GM08714 (cell line): ENCODE results near the gene AOPEP.
"Not testable (repeated sequence)": the region's sequence is repeated elsewhere in the genome, so short reads cannot be mapped to it uniquely, and the experiment has no call there.

Source experiments
- H3K4me3 ChIP-seq: fragments of 200-500 bp; sonication (Bioruptor generic); 2 replicates; pipeline ENCODE4 v1.5.1; 2014; ENCODE audit warnings: mild to moderate bottlenecking, low read length, inconsistent platforms
- ZNF274 ChIP-seq: IDR thresholded peaks from 2 replicates; pipeline ENCODE4 v1.6.1; 2012; ENCODE audit warnings: mild to moderate bottlenecking, low read depth, low read length

Gene AOPEP

DNA sequence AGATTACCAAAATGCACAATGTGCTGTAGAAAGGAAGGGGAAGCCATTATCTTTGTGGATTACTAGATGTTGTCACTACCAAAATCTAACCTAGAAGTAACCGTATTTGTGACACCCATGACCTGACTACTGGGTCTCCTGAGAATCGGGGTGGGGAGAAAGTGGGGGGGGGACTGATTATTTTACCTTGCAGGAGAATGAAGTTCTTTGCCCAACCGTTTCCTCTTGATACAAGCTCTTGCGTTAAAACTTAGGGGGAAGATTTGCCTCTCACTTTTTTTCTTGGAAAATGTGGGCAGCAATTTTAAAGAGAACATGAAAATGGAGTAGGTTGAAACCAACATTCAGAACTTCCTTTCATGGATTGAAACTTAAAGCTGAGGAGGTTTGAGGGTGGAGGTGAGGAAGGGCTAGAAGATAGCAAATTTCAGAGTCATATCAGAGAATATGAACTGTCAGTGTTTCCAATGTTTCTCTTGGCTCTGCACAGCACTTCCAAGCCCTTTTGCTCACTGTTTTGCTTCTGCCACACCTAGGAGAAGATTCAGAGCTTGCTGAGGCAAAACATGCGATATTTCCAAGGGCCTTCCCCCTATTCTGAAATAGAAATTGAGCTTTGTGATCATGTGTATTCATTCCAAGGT is 280.8 kb downstream of the AOPEP start:
- no peak overlapping the region for H3K4me3 ChIP-seq
- no peak for TF ChIP-seq ZNF274

DNA sequence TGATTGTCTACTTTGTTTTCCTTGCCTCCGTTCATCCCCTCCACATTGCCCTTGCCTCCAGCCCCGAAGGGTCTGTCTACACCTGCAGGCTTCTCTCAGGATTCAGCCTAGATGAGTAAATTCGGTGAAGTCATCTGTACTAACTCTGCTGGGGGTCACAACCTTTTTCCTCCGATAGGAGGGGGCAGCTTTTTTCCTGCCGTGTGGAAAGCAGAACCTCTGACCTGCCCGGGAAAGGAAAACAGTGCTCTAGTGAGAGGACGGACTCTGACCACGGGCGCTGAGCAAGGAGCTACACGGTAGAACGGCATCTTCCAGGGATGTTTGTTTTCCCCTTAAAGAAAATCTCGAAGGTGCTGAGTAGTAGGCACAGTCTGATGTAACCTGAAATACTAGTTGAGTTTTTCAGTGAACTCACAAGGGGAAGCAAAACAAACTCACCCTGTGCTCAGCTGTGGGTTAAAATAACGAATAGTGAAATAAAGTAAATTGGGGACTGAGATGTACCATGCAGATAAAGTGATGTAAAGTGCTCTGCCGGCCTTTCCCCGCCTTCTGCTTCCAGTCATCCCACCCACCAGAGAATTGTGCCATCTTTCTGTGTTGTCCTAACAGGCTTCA is 281.8 kb downstream of the AOPEP start:
- TF ChIP-seq ZNF274 = no peak
- no peak overlapping the region for H3K4me3 ChIP-seq

DNA sequence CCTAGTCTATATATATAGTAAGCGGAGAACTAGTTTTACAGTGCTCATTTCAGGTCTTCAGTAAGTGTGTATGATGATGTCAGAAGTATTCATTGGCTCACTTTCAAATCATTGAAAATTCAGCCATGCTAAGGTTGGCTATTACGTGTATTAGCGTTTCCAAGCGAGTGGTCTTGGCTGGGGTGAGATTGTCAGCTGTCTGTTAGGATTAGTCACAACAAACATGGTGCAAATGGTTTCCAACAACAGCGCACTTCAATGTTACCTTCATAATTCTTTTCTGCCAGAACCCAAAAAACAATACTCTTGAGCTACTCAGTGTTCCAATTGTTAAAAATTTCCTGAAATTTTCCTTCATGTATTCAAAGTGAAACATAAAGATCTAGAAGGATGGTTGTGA is 283.0 kb downstream of the AOPEP start:
- H3K4me3 ChIP-seq = no peak overlapping the region
- no peak for TF ChIP-seq ZNF274

DNA sequence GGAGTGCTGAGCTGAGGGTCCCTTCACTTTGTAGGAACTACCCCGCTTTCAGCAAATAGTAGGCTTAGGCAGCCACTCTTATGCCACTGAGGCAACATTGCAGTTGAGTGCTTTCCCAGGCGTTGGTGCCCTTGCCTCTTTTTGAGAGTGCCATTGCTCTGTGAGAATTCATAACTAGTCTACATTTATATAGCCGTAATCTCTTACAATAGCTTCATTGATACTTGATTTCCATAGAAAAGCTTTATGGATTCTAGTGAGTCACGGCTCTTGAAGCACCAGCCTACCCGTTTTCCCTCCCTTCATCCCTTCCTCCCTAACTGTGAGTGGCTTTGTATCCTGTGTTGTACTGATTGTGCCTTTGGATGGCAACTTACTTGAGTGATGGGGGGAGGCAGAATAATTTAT is 283.9 kb downstream of the AOPEP start:
- H3K4me3 ChIP-seq = no peak overlapping the region
- TF ChIP-seq ZNF274 = no peak

DNA sequence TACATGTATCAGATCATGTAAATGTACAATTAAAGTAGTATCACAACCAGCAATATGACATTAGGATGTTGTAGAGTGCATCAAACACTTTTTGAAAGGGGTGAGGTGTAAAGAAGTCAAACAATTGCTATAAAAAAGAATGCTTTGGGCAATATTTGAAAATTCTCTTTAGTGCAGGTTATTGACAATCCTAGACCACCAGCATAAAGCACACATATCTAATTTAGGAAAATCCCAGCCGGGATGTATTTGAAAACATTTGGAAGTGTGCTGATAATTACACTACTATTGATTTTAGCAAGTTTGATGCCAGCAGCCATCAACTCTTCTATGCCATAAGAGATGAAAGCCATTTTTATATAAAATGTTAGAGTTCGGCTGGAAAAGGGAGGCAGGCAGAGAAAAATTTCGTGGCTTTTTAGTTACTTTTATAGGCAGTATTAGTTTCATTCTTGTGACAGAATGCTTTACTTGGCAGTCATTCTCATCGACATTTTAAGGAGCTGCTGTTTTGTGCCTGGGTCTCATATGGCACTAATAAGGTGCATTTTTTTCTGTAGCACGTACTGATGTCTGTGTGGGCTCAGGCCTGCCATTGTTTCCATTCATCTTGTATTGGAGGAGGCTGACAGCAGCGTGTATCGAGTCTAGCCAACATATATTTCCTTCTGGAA is 285.7 kb downstream of the AOPEP start:
- TF ChIP-seq ZNF274 = no peak
- no peak overlapping the region for H3K4me3 ChIP-seq

DNA sequence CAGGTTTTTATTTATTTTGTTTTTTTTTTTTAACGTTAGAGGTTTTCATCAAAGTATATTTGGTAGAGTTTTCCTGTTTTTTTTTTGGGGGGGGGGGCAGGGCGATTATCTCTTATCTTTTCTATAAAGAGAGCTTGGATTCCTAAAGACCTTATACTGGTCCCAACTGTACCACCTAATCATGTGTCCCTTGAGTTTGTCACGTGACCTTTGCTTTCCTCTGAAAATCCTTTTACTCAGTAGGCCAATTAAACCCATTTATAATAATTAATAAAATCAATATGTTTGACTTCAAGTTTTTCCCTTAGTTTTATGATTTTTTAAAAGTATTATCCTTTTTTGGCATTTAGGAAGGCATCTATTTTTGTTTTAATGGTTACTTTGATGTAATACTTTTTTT is 286.4 kb downstream of the AOPEP start:
- H3K4me3 ChIP-seq = no peak overlapping the region

DNA sequence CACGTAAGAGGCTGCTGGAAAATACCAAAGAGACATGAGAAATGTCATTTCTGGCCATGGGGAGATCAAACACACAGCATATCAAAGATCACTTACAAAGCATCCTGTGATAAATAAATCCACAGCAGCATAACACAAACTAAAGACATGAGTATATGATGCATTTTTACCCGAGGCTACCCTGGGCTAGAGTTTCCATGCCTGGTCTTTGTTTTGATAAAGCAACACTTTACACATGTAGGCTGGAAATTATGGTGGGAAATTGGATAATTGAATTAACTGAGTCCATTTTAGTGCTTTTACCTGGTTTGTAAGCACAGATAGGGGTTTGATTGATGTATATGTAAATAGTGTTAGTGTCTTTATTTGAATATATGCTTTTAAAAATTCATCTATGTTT is 288.4 kb downstream of the AOPEP start:
- H3K4me3 ChIP-seq = no peak overlapping the region
- no peak for TF ChIP-seq ZNF274

More for the DNA sequence above, 286.4 kb downstream of the AOPEP start:
- no peak for TF ChIP-seq ZNF274

DNA sequence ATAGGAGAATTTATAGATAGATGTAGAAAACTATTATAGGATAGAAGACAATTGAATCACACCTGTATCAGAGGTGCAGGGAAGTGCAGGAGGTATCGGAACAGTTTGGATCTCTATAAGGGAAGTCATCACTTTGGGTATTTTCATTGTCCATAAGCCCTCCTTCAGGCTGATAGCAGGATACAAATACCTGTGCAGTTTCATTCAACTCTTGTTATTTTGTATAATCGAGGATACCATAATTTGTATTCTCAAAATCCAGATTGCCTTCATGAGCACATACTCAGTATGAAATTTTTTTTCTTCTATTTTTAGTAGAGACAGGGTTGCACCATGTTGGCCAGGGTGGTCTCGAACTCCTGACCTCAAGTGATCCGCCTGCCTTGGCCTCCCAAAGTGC is 289.1 kb downstream of the AOPEP start:
- no peak overlapping the region for H3K4me3 ChIP-seq
- TF ChIP-seq ZNF274 = no peak

DNA sequence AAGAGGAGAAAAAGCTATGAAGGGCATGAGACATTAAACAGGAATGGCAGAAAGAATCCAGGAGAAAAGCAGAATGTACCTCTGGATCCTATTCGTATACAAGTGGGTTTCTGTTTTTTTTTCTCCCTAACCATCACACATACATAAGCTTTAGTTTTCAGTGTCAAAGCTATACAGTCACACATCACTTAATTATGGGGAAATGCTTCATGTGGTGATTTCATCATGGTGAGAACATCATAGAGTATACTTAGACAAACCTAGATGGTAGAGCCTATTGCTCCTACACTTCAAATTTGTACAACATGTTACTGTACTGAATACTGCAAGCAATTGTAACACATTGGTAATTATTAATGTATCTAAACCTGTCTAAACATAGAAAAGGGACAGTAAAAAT is 290.6 kb downstream of the AOPEP start:
- TF ChIP-seq ZNF274 = no peak
- H3K4me3 ChIP-seq = no peak overlapping the region

DNA sequence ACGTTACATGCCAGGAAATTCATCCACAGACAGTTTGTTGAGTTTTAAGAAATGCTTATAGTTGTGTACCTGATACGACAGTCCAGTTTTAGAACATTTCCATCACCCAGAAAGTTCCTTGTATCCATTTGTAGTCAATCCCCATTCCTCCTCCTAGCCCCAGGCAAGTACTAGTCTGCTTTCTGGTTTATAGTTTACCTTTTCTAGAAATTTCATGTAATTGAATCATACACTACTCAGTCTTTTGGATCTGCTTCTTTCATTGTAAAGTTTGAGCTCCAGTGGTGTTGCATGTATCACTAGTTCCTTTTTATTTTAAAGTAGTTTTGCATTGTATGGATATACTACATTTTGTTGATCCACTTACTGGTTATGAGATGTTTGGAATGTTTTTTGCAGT is 291.2 kb downstream of the AOPEP start:
- H3K4me3 ChIP-seq = no peak overlapping the region
- no peak for TF ChIP-seq ZNF274

DNA sequence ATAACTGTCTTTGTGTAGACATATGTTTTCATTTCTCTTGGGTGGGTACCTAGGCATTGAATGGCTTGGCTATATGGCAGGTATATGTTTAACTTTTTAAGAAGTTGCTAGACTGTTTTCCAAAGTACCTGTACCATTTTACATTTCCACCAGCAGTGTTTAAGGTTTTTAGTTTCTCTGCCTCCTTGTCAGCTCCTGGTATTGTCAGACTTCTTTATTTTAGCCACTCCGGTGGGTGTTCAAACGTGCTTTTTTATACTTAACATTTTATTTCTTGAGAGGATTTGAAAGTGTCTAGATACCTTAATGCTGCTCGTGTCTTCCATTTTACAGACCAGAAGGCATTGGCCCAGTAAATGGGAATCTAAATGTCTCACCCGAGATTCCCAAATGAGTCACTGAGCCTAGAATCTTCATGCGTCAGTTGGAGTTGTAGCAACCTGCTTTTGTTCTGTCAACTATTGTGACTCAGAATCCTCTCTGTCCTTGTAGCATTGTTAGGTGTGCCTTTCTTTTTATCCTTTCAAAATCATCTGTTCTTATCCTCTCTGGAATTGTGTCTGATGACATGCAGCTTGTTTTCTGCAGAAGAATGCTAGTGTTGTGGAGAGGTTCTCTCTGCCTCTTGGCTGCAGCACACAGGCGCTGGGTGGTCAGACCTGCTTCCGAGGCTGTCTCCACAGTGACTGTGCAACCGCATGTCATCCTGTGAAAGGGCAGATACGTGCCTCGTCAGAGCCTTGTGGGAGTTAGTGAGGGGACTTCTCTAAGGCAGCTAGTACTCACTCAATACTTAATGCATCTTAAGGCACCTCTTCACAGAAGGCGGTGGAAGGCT is 291.8 kb downstream of the AOPEP start:
- no peak overlapping the region for H3K4me3 ChIP-seq
- TF ChIP-seq ZNF274 = no peak

DNA sequence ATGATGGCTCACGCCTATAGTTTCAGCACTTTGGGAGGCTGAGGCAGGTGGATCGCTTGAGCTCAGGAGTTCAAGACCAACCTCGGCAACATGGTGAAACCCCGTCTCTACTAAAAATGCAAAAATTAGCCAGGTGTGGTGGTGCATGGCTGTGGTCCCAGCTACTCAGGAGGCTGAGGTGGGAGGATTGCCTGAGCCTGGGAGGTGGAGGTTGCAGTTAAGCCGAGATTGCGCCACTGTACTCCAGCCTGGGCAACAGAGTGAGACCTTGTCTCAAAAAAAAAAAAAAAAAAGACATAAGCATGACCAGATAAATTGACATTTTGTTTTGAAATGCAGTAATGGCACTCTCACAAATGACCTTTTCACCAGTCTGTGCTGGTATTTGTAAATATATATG is 294.1 kb downstream of the AOPEP start:
- not testable (repeated sequence) for H3K4me3 ChIP-seq

DNA sequence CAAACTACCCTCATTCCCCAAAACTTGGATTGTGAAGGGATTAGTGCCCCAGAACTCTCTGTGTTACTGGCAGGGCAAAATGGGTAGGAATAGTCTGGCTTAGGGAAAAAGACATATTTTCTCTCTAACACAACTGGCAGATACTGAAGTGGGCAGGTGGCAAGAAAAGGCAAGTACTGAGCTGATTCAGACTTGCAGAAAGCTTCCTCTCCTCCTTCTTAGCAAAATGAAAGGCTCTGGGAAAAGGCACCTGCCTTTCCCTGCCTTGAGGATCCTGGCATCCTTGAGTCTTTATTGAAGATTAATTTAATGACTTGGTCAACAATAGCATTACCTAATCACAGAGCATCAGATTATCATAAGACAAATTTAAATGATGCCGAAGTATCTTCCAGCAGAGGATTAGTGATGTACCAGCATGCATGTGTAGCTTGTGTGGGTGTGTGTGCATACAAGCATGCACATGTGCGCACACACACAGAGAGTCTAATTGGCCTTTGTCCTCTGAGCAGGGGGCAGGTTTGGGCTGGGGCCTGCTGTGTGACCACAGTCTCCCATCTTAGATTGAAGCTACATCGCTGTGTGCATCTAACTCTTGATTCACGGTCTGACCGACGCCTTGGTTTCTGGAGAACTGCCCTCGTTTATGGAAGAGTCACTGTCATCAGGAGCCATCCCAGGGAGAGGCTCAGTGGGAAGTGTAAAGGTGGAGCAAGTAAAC is 294.8 kb downstream of the AOPEP start:
- no peak overlapping the region for H3K4me3 ChIP-seq
- TF ChIP-seq ZNF274 = no peak

DNA sequence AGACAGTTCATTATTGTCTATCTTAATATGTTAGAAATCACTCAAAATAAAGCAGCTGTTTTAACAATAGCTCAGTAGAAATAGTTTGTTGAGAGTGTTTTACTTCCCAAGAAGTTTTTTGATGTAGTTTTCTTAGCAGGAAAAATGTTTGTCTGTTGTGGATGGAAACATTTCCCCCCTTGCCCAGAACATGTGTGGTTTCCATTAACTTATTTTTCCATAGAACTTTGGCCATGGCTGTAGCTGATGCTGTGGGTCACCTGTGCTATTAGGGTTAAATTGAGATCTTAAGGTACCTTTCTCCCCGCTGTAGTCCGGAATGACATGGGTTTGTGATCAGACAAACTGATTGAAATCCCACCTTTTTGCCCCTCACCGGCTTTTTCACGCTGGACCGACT is 296.2 kb downstream of the AOPEP start:
- no peak overlapping the region for H3K4me3 ChIP-seq
- no peak for TF ChIP-seq ZNF274
